SK-N-SH (cell line): ENCODE results near the gene DBNDD2. TPM values are rescaled to one million over a fixed set of nuclear protein-coding genes. Genes with fewer than 3 reads are reported as not detected.

Source experiments
- CTCF ChIA-PET: fragments of 300-600, 350-600 bp; formaldehyde crosslinking; extraction: SDS; loops from one replicate; lab custom pipeline; 2021; lab: Yijun Ruan, JAX
- POLR2A ChIA-PET: fragments of 350-600 bp; sonication (Branson Sonifier 250); formaldehyde crosslinking; extraction: SDS; loops from one replicate; lab custom pipeline; 2020; ENCODE audit warnings: antibody characterized with exemption, inconsistent platforms; lab: Yijun Ruan, JAX
- DNase-seq: peaks from one replicate; pipeline ENCODE4 v3.0.0; 2012
- H2AFZ ChIP-seq: fragments of 200-600 bp; sonication (generic); 2 replicates; pipeline ENCODE4 v1.8.1; 2016; ENCODE audit warnings: antibody characterized with exemption, mild to moderate bottlenecking, low read depth
- H3F3A ChIP-seq: fragments of 200-600 bp; sonication (generic); replicated peaks from 2 replicates; pipeline ENCODE3; 2016; ENCODE audit warnings: antibody characterized with exemption, mild to moderate bottlenecking; ENCODE audit not compliant: insufficient read depth
- H3K27ac ChIP-seq, 2 experiments: fragments of 200-500 bp in 1 of 2; fragments of 200-600 bp in 1 of 2; sonication (Bioruptor generic) in 1 of 2; sonication (generic), shearing (Covaris generic) in 1 of 2; 2 replicates each; pipeline versions ENCODE4 v1.5.1 to v1.6.1; 2014 to 2016; ENCODE audit warnings: low read depth in 2 of 2, inconsistent platforms in 1 of 2, low read length in 1 of 2, mild to moderate bottlenecking in 1 of 2, mixed read lengths in 1 of 2
- H3K27me3 ChIP-seq: fragments of 200-600 bp; sonication (generic), shearing (Covaris generic); 2 replicates; pipeline ENCODE4 v1.6.1; 2016; ENCODE audit warnings: mixed run types; ENCODE audit not compliant: insufficient read depth
- H3K36me3 ChIP-seq, 2 experiments: fragments of 200-500 bp in 1 of 2; fragments of 200-600 bp in 1 of 2; sonication (Bioruptor generic) in 1 of 2; sonication (generic) in 1 of 2; replicated peaks in 1 of 2; 2 replicates each; pipeline versions ENCODE3 to v1.5.1; 2014 to 2016; ENCODE audit warnings: low read length in 1 of 2, mild to moderate bottlenecking in 1 of 2; ENCODE audit not compliant: insufficient read depth in 2 of 2, control insufficient read depth in 1 of 2
- H3K4me1 ChIP-seq, 2 experiments: fragments of 200-500 bp in 1 of 2; fragments of 200-600 bp in 1 of 2; sonication (Bioruptor generic) in 1 of 2; sonication (generic), shearing (Covaris generic) in 1 of 2; 2 replicates each; pipeline versions ENCODE4 v1.5.1 to v1.6.1; 2014 to 2016; ENCODE audit warnings: low read depth in 1 of 2, low read length in 1 of 2, mixed run types in 1 of 2; ENCODE audit not compliant: insufficient read depth in 2 of 2, control insufficient read depth in 1 of 2
- H3K4me2 ChIP-seq: fragments of 200-600 bp; sonication (generic), shearing (Covaris generic); 2 replicates; pipeline ENCODE4 v1.6.1; 2017; ENCODE audit warnings: mixed run types
- H3K4me3 ChIP-seq, 2 experiments: fragments of 200-500 bp in 1 of 2; fragments of 200-600 bp in 1 of 2; sonication (Bioruptor generic) in 1 of 2; sonication (generic), shearing (Covaris generic) in 1 of 2; 2 replicates each; pipeline versions ENCODE4 v1.5.1 to v1.8.1; 2014 to 2016; ENCODE audit warnings: low read depth in 2 of 2, inconsistent platforms in 1 of 2, low read length in 1 of 2, mild to moderate bottlenecking in 1 of 2, mixed read lengths in 1 of 2, moderate library complexity in 1 of 2
- H3K79me2 ChIP-seq: fragments of 200-600 bp; sonication (generic); 2 replicates; pipeline ENCODE4 v1.8.1; 2017; ENCODE audit warnings: mild to moderate bottlenecking; ENCODE audit not compliant: insufficient read depth
- H3K9ac ChIP-seq: fragments of 200-600 bp; sonication (generic); 2 replicates; pipeline ENCODE4 v1.6.1; 2017; ENCODE audit warnings: mixed run types
- H3K9me2 ChIP-seq: fragments of 200-600 bp; sonication (generic); 2 replicates; pipeline ENCODE4 v1.6.1; 2017; ENCODE audit warnings: mixed run types
- H3K9me3 ChIP-seq: fragments of 200-600 bp; sonication (generic); 2 replicates; pipeline ENCODE4 v1.6.1; 2017; ENCODE audit warnings: mixed run types, mild to moderate bottlenecking, moderate library complexity
- H4K20me1 ChIP-seq: fragments of 200-600 bp; sonication (generic); 2 replicates; pipeline ENCODE4 v1.6.1; 2017; ENCODE audit warnings: mild to moderate bottlenecking, mixed run types; ENCODE audit not compliant: insufficient read depth
- ELF1 ChIP-seq: IDR thresholded peaks from 2 replicates; pipeline ENCODE4 v1.4.0; 2012
- EP300 ChIP-seq, 2 experiments: IDR thresholded peaks; 2 replicates each; pipeline versions ENCODE4 v1.4.0 to v1.6.1; 2012; ENCODE audit warnings: borderline replicate concordance in 1 of 2, low read depth in 1 of 2, low read length in 1 of 2
- MEF2A ChIP-seq: IDR thresholded peaks from 2 replicates; pipeline ENCODE4 v1.4.0; 2012; ENCODE audit warnings: low read depth, borderline replicate concordance
- MXI1 ChIP-seq: IDR thresholded peaks from 2 replicates; pipeline ENCODE4 v1.6.1; 2012; ENCODE audit warnings: mild to moderate bottlenecking, low read depth, low read length, improper control_type of control experiment
- NFIC ChIP-seq: IDR thresholded peaks from 2 replicates; pipeline ENCODE4 v1.4.0; 2012; ENCODE audit warnings: borderline replicate concordance
- NRF1 ChIP-seq: IDR thresholded peaks from 2 replicates; pipeline ENCODE4 v1.6.1; 2012; ENCODE audit warnings: low read depth, mild to moderate bottlenecking, low read length
- PBX3 ChIP-seq: IDR thresholded peaks from 2 replicates; pipeline ENCODE4; 2012
- RAD21 ChIP-seq: IDR thresholded peaks from 2 replicates; pipeline ENCODE4 v1.6.1; 2012; ENCODE audit warnings: mild to moderate bottlenecking, low read length
- RFX5 ChIP-seq: IDR thresholded peaks from 2 replicates; pipeline ENCODE4 v1.6.1; 2012; ENCODE audit warnings: mild to moderate bottlenecking, improper control_type of control experiment, low read length
- RXRA ChIP-seq: IDR thresholded peaks from 2 replicates; pipeline ENCODE4 v1.4.0; 2012; ENCODE audit warnings: low read depth, mild to moderate bottlenecking, borderline replicate concordance
- SMC3 ChIP-seq: IDR thresholded peaks from 2 replicates; pipeline ENCODE4 v1.6.1; 2012; ENCODE audit warnings: low read depth, low read length, improper control_type of control experiment
- TAF1 ChIP-seq: IDR thresholded peaks from 2 replicates; pipeline ENCODE4 v1.6.1; 2012; ENCODE audit warnings: low read depth, mild to moderate bottlenecking, low read length, moderate library complexity, borderline replicate concordance
- TCF12 ChIP-seq: IDR thresholded peaks from 2 replicates; pipeline ENCODE4 v1.4.0; 2012
- TEAD4 ChIP-seq: IDR thresholded peaks from 2 replicates; pipeline ENCODE4 v1.4.0; 2012; ENCODE audit warnings: mild to moderate bottlenecking, borderline replicate concordance; ENCODE audit not compliant: insufficient read depth
- YY1 ChIP-seq: IDR thresholded peaks from 2 replicates; pipeline ENCODE4 v1.4.0; 2012; ENCODE audit warnings: low read depth, mild to moderate bottlenecking
- WGBS: methylation state at CpG from one replicate; pipeline ENCODE4 v1.1.6; 2017; ENCODE audit warnings: low lambda C conversion rate; 5-methylcytosine and 5-hydroxymethylcytosine counted together
- polyA plus RNA-seq, 3 experiments: library from polyadenylated mRNA; depleted of rRNA; stranded (reverse); fragments of >200 nt; gene quantifications; 2 replicates each; pipeline ENCODE4 v1.2.3, GENCODE V29; 2012
- TF ChIP-seq, protein P1 (sequence below): IDR thresholded peaks from 2 replicates; pipeline ENCODE4 v1.6.1; 2012; ENCODE audit warnings: mild to moderate bottlenecking, low read depth, low read length, moderate library complexity
- TF ChIP-seq, protein P2 (sequence below): IDR thresholded peaks from 2 replicates; pipeline ENCODE4 v1.4.0; 2012; ENCODE audit warnings: low read depth

The DBNDD2 gene
- polyA plus RNA-seq, 1 of the 3 experiments (the other 2 are of a cell fraction), result 22.4 TPM

DNA sequence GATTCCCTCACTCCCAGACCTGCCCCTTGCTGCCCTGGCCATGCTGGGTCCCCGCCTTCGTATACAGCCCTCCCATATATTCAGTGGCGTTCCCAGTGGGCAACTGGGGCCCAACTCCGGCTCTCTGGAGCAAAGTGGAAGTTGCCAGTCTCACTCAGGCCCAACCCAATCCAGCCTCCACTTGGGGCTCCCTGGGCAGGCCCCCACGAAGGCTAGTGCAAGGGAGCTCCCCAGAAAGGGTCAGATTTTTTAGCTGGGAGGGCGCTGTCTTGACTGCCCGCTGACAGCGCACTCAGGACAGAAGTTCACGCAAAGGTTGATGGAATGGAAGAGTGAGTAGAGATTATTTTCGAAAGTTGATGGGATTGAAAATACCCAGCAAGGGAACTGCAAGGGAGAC lies 35.8 kb upstream of the DBNDD2 start:
- no peaks in the 10 kb centered on the region for H4K20me1 ChIP-seq
- no peak overlapping the region for H3K9ac ChIP-seq
- H3K27ac ChIP-seq, result no peak overlapping the region
- DNase-seq, result no peak
- H3K9me2 ChIP-seq, result no peaks in the 10 kb centered on the region
- no peaks in the 10 kb centered on the region for H3F3A ChIP-seq
- 99% methylated on average over 10 of the region's 10 CpGs for WGBS
- H3K4me1 ChIP-seq, result no peaks in the 10 kb centered on the region
- peaks cover 19% of the 10 kb centered on the region in 2 experiments for H3K36me3 ChIP-seq
- no peaks in the 10 kb centered on the region for H3K79me2 ChIP-seq
- no peak overlapping the region for H2AFZ ChIP-seq
- no peak overlapping the region for H3K4me2 ChIP-seq
- H3K4me3 ChIP-seq, result no peak overlapping the region
- H3K9me3 ChIP-seq, result no peaks in the 10 kb centered on the region
- POLR2A ChIA-PET, result no interaction called here
- TF ChIP-seq, protein P1, sequence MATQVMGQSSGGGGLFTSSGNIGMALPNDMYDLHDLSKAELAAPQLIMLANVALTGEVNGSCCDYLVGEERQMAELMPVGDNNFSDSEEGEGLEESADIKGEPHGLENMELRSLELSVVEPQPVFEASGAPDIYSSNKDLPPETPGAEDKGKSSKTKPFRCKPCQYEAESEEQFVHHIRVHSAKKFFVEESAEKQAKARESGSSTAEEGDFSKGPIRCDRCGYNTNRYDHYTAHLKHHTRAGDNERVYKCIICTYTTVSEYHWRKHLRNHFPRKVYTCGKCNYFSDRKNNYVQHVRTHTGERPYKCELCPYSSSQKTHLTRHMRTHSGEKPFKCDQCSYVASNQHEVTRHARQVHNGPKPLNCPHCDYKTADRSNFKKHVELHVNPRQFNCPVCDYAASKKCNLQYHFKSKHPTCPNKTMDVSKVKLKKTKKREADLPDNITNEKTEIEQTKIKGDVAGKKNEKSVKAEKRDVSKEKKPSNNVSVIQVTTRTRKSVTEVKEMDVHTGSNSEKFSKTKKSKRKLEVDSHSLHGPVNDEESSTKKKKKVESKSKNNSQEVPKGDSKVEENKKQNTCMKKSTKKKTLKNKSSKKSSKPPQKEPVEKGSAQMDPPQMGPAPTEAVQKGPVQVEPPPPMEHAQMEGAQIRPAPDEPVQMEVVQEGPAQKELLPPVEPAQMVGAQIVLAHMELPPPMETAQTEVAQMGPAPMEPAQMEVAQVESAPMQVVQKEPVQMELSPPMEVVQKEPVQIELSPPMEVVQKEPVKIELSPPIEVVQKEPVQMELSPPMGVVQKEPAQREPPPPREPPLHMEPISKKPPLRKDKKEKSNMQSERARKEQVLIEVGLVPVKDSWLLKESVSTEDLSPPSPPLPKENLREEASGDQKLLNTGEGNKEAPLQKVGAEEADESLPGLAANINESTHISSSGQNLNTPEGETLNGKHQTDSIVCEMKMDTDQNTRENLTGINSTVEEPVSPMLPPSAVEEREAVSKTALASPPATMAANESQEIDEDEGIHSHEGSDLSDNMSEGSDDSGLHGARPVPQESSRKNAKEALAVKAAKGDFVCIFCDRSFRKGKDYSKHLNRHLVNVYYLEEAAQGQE, result no peak
- TF ChIP-seq RAD21 (no peak), SMC3 (no peak), NRF1 (no peak), MEF2A (no peak), PBX3 (no peak), TEAD4 (no peak), ELF1 (no peak), EP300 (IDR thresholded peaks at IDR 0.05; ENCODE audit: borderline replicate concordance in 1 of 2, low read depth in 1 of 2, low read length in 1 of 2) (no peak), RFX5 (no peak)
- TF ChIP-seq, protein P2, sequence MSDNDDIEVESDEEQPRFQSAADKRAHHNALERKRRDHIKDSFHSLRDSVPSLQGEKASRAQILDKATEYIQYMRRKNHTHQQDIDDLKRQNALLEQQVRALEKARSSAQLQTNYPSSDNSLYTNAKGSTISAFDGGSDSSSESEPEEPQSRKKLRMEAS, result no peak
- no peaks in the 10 kb centered on the region for H3K27me3 ChIP-seq
- CTCF ChIA-PET, result interaction anchor here (1.5 to 15.6 kb wide), 7 partner anchors 9 to 399 kb away, joined by 4 to 143 read pairs (median 39); partner anchors contain the start of genes DBNDD2, RBPJL and SYS1

DNA sequence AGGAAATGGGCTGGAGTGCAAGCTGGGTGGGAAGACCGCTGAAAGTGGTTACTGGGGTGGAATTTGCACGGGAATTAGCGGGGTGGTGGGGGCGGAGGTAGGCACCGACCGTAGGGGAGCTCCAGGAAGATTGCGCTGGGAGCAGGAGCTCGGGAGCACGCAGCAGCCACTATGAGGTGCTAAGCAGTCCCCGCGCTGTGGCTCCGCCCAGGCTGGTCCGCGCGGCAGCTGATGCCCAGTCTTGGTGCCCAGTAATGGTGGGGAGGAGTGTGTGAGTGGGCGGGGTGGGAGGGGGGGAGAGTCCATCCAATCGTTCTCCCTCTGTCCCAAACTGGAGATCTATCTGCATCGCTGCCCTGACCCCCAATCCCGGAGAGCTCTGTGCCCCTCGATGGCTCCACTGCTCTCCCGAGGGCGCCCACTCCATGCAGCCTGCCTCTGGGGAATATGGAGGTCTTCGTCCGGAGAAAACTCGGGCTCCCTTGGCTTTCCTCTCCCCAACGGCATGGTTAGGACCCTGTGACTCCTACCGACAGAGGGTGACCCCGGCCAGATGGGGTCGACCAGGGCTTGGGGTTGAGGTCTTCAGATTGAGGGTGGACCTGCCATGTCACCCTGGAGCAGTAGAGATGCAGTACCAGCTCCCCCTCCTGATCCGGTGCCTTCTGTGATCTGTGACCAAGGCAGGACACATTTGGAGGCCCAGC lies 35.3 kb upstream of the DBNDD2 start:
- no peaks in the 10 kb centered on the region for H4K20me1 ChIP-seq
- no peak for DNase-seq
- ChIA-PET CTCF (interaction anchor here (1.3 to 15.6 kb wide), 17 partner anchors 10 to 79 kb away, joined by 4 to 143 read pairs (median 8); partner anchors contain the start of genes DBNDD2, PIGT, RBPJL and SYS1), POLR2A (interaction anchor here (1.1 kb wide), 1 partner anchor 10 kb away, joined by 3 read pairs; the partner anchor contains the start of gene SYS1)
- H3F3A ChIP-seq, result no peaks in the 10 kb centered on the region
- H3K27ac ChIP-seq, result no peak overlapping the region
- H3K9me3 ChIP-seq, result no peaks in the 10 kb centered on the region
- no peaks in the 10 kb centered on the region for H3K4me1 ChIP-seq
- no peak overlapping the region for H3K4me2 ChIP-seq
- H2AFZ ChIP-seq, result no peak overlapping the region
- H3K4me3 ChIP-seq, result no peak overlapping the region
- TF ChIP-seq MEF2A, result no peak
- TF ChIP-seq TAF1, result no peak
- no peak for TF ChIP-seq PBX3
- no peak for TF ChIP-seq TCF12
- TF ChIP-seq RXRA, result no peak
- TF ChIP-seq EP300 (IDR thresholded peaks at IDR 0.05; ENCODE audit: borderline replicate concordance in 1 of 2, low read depth in 1 of 2, low read length in 1 of 2), result no peak
- TF ChIP-seq NFIC, result no peak
- no peak for TF ChIP-seq YY1
- TF ChIP-seq MXI1, result no peak
- no peaks in the 10 kb centered on the region for H3K79me2 ChIP-seq
- H3K36me3 ChIP-seq, result peaks cover 13% of the 10 kb centered on the region in 2 experiments
- WGBS, result 90% methylated on average over 21 of the region's 30 CpGs
- no peaks in the 10 kb centered on the region for H3K27me3 ChIP-seq
- H3K9ac ChIP-seq, result no peak overlapping the region
- no peaks in the 10 kb centered on the region for H3K9me2 ChIP-seq
